22Rv1 (cell line): ENCODE measurements around the gene SLBP.

Source experiments
- H3K27ac ChIP-seq: fragments of 450-650 bp; 2 replicates; pipeline ENCODE4 v1.5.1; 2017
- CTCF ChIP-seq: fragments of 450-650 bp; IDR thresholded peaks from 2 replicates; pipeline ENCODE4 v1.5.1; 2017; ENCODE audit warnings: mild to moderate bottlenecking
- ZFX ChIP-seq: fragments of 450-650 bp; IDR thresholded peaks from 2 replicates; pipeline ENCODE4 v1.6.1; 2017; ENCODE audit warnings: antibody characterized with exemption, borderline replicate concordance

The SLBP gene

GRCh38 chr4:1757836-1758235, 45.7 kb upstream of the SLBP start:
- TF ChIP-seq CTCF (no peak), ZFX (no peak)
- H3K27ac ChIP-seq, result no peak overlapping the region

GRCh38 chr4:1756893-1757779, 45.0 kb upstream of the SLBP start:
- TF ChIP-seq ZFX (no peak), CTCF (no peak)

GRCh38 chr4:1756079-1756478, 44.0 kb upstream of the SLBP start:
- no peak for TF ChIP-seq ZFX
- H3K27ac ChIP-seq, result no peak overlapping the region

More at GRCh38 chr4:1756893-1757779, 45.0 kb upstream of the SLBP start:
- no peak overlapping the region for H3K27ac ChIP-seq

GRCh38 chr4:1755297-1755696, 43.2 kb upstream of the SLBP start:
- TF ChIP-seq CTCF (no peak), ZFX (no peak)
- H3K27ac ChIP-seq, result no peak overlapping the region

GRCh38 chr4:1754336-1754735, 42.2 kb upstream of the SLBP start:
- TF ChIP-seq CTCF (no peak), ZFX (no peak)
- no peak overlapping the region for H3K27ac ChIP-seq

GRCh38 chr4:1753697-1754311, 41.7 kb upstream of the SLBP start:
- no peak overlapping the region for H3K27ac ChIP-seq
- TF ChIP-seq ZFX (no peak), CTCF (no peak)

- TF ChIP-seq CTCF (no peak), ZFX (no peak)
- H3K27ac ChIP-seq, result no peak overlapping the region
These were observed 41.2 kb upstream of the SLBP start for GRCh38 chr4:1753294-1753696.
